A204.1 (cell line): ENCODE measurements around the gene RMND5A.

Experiments used
- FAIRE-seq: peaks from 2 replicates; lab custom pipeline; 2012; peaks lifted over from hg19 to GRCh38; lab: Jason Lieb, UNC

RMND5A gene

GRCh38 chr2:86791573-86791972, 71.5 kb downstream of the RMND5A start:
- no peak for FAIRE-seq

GRCh38 chr2:86793752-86794151, 73.7 kb downstream of the RMND5A start:
- FAIRE-seq = no peak

- FAIRE-seq = no peak
These were observed 74.8 kb downstream of the RMND5A start for GRCh38 chr2:86794861-86795260.

GRCh38 chr2:86800856-86801567, 80.9 kb downstream of the RMND5A start:
- no peak for FAIRE-seq

GRCh38 chr2:86806059-86806857, 86.2 kb downstream of the RMND5A start:
- FAIRE-seq = no peak

- no peak for FAIRE-seq
These were observed 87.0 kb downstream of the RMND5A start for GRCh38 chr2:86807133-86807467.

GRCh38 chr2:86807468-86808275, 87.6 kb downstream of the RMND5A start:
- FAIRE-seq = no peak

GRCh38 chr2:86808315-86809161, 88.4 kb downstream of the RMND5A start:
- FAIRE-seq = no peak

- no peak for FAIRE-seq
These were observed 89.5 kb downstream of the RMND5A start for GRCh38 chr2:86809481-86810121.

GRCh38 chr2:86815611-86816010, 95.5 kb downstream of the RMND5A start:
- no peak for FAIRE-seq

- no peak for FAIRE-seq
These were observed 98.2 kb downstream of the RMND5A start for GRCh38 chr2:86818114-86818801.

GRCh38 chr2:86818957-86819356, 98.9 kb downstream of the RMND5A start:
- FAIRE-seq = no peak

- no peak for FAIRE-seq
These were observed 101.2 kb downstream of the RMND5A start for GRCh38 chr2:86821306-86821705.

- FAIRE-seq = no peak
These were observed 101.8 kb downstream of the RMND5A start for GRCh38 chr2:86821842-86822241.

- FAIRE-seq = no peak
These were observed 102.7 kb downstream of the RMND5A start for GRCh38 chr2:86822668-86823345.

- no peak for FAIRE-seq
These were observed 105.1 kb downstream of the RMND5A start for GRCh38 chr2:86825036-86825692.

- FAIRE-seq = no peak
These were observed 105.7 kb downstream of the RMND5A start for GRCh38 chr2:86825693-86826381.

- no peak for FAIRE-seq
These were observed 106.9 kb downstream of the RMND5A start for GRCh38 chr2:86826951-86827350.
